GM19395 (cell line): ENCODE results near the gene F10.
"Not testable (repeated sequence)": the region's sequence is repeated elsewhere in the genome, so short reads cannot be mapped to it uniquely, and the experiment has no call there.

Source experiments
- ATAC-seq: cut with Tn5 transposase; IDR thresholded peaks from one replicate; pipeline ENCODE4 v1.9.1; 2021; ENCODE audit warnings: mild to moderate bottlenecking, moderate library complexity; ENCODE audit not compliant: unreplicated experiment

The F10 gene

GRCh38 chr13:113098162-113098732 lies 24.4 kb upstream of the F10 start:
- ATAC-seq, result no peak

- no peak for ATAC-seq
These were observed 23.5 kb upstream of the F10 start for GRCh38 chr13:113099142-113099541.

DNA sequence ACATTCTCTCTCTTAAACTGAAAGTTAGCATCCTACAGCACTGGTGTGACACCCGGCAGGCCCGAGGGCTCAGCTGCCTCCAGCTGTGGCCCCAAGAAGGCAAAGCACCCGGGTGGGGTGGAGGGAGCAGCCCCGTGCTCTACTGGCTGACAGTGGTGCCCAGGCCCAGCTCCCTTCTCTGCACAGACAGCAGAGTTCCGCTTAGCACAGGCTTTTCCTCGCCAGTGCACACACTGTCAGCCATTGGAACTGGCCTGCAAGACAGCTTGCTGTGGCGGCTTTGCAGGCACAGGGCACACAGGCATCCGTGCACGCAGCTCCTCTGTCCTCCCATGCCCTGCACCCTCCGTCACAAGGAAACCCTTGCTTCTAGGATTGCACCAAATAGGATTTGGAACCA lies 20.3 kb upstream of the F10 start:
- not testable (repeated sequence) for ATAC-seq

DNA sequence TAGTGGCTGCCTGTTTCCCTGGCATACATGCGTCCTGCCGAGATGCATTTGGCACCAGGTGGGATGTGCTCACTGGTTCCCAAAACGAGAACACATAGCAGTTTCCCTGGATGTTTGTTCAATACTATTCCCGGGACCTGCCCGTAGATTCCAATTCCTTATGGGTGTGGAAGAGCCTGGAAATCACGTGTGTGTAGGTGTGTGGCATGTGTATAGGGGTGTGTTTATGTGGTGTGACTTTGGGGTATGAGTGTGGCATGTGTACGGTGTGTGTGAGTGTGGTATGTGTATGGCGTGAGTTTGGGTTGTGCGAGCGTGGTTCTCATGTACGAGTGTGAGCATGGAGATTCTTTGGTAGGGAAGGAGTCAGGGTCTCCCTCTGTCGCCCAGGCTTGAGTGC lies 19.9 kb upstream of the F10 start:
- ATAC-seq, result no peak

- ATAC-seq, result no peak
These were observed 19.0 kb upstream of the F10 start for GRCh38 chr13:113103646-113104045.

DNA sequence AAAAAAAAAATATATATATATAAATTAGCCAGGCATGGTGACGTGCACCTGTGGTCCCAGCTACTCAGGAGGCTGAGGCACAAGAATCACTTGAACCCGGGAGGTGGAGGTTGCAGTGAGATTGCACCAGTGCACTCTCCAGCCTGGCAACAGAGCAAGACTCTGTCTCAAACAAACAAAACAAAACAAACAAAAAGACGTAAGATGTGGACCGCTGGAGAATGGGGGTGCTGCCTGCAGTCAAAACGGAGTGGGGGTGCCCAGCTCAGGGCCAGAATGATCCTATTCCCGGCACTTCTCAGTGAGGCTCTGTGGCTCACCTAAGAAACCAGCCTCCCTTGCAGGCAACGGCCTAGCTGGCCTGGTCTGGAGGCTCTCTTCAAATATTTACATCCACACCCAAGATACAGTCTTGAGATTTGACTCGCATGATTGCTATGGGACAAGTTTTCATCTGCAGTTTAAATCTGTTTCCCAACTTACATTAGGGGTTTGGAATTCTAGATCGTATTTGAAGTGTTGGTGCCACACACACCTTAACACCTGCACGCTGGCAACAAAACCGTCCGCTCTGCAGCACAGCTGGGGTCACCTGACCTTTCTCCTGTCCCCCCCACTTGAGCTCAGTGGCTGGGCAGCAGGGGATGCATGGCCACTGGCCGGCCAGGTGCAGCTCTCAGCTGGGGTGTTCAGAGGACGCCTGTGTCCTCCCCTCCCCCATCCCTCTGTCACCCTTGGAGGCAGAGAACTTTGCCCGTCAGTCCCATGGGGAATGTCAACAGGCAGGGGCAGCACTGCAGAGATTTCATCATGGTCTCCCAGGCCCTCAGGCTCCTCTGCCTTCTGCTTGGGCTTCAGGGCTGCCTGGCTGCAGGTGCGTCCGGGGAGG lies 17.3 kb upstream of the F10 start, which contains the start of gene F7:
TSS of gene F7 (plus strand) at position 760 of the 889 bp plus-strand sequence. CDS start at position 811, 51 bp downstream.
- no peak for ATAC-seq

GRCh38 chr13:113105921-113106452 lies 16.6 kb upstream of the F10 start:
- no peak for ATAC-seq

DNA sequence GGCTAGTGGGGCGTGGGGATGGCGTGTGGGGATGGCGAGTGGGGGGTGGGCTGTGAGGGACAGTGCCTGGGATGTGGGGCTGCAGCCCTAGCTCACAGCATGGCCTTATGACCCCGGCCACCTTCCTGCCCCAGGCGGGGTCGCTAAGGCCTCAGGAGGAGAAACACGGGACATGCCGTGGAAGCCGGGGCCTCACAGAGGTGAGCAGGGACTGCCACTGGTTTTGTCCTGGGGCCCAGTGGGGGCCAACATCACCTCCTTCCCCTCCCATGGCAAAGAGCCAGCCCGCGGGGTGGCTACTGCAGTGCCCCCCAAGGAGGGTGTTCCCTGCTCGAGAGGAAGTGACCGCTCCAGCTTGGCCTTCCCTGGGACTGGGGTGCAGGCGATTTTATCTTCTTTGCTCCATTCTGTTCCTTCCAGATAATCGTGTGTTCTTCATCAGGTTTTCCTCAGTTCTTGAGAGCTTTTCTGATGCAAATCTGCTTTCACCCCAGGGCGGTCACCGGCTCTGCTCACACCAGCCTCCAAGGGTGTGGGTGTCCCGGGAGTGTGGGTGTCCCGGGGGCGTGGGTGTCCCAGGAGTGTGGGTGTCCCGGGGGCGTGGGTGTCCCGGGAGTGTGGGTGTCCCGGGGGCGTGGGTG lies 15.8 kb upstream of the F10 start:
- ATAC-seq, result no peak

GRCh38 chr13:113108521-113108920 lies 14.1 kb upstream of the F10 start:
- not testable (repeated sequence) for ATAC-seq

- no peak for ATAC-seq
These were observed 13.2 kb upstream of the F10 start for GRCh38 chr13:113109151-113110047.

DNA sequence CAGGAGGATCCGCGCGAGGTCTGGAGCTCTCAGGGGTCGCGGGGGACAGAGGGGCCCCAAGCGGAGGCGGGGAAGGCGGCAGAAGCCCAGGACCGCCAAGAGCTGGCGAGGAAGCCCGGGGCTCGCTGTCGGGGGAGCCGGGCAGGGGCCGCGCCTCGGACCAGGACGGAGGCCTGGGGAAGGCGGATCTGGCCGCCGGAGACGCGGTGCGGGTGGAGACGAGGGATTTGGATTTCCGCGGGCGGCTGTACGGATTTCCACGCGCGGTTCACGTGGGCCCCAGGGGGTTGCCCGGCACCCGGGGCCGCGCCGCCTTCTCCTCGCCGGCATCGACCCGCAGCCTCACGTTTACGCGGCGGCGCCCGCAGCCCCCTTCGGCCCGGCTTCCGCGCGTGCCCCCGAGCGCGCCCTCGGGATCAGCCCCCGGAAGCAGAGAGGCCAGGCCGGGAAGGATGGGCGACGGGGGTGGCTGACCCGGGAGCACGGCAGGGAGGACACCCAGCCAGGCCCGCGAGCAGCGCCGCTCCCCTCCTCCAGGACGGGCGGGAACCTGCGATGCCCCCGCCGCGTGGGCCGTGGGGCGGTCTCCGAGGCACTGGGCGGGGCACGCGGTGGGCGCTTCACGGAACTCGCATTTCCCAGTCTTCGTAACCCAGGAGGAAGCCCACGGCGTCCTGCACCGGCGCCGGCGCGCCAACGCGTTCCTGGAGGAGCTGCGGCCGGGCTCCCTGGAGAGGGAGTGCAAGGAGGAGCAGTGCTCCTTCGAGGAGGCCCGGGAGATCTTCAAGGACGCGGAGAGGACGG lies 12.3 kb upstream of the F10 start:
- no peak for ATAC-seq

DNA sequence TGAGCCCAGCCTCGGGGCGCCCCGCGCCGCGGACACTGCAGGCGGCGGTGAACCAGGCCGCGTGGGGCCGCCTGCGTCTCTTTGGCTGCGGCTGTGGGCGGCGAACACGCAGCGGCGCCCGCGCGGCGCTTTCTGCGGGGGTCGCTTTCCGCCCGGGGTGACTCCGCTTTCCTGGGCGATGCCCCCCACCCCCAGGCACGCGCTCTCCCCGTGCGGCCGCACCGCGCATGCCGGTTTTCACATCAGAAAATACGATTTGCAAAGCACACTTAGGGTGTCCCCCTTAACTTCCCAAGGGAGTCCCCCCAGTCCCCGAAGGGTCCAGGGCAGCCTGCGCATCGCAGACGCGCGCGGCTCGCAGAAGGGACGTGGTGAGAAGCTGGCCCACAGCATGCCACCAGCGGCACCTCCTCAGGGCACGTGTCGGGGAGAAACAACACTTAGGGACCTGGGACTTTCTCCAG lies 11.7 kb upstream of the F10 start:
- no peak for ATAC-seq

DNA sequence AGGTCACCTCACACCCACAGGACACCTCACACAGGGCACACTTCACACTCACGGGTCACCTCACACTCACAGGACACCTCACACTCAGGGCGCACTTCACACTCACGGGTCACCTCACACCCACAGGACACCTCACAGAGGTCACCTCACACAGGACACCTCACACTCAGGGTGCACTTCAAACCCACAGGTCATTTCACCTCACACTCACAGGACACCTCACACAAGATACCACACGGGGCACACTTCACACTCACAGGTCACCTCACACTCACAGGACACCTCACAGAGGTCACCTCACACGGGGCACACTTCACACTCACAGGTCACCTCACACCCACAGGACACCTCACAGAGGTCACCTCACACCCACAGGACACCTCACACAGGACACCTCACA lies 10.8 kb upstream of the F10 start:
- ATAC-seq, result not testable (repeated sequence)

DNA sequence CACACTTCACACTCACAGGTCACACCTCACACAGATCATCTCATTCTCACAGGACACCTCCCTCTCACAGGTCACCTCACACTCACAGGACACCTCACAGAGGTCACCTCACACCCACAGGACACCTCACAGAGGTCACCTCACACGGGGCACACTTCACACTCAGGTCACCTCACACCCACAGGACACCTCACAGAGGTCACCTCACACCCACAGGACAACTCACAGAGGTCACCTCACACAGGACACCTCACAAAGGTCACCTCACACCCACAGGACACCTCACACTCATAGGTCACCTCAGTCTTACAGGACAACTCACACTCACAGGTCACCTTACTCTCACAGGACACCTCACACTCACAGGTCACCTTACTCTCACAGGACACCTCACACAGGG lies 10.1 kb upstream of the F10 start:
- ATAC-seq, result not testable (repeated sequence)

DNA sequence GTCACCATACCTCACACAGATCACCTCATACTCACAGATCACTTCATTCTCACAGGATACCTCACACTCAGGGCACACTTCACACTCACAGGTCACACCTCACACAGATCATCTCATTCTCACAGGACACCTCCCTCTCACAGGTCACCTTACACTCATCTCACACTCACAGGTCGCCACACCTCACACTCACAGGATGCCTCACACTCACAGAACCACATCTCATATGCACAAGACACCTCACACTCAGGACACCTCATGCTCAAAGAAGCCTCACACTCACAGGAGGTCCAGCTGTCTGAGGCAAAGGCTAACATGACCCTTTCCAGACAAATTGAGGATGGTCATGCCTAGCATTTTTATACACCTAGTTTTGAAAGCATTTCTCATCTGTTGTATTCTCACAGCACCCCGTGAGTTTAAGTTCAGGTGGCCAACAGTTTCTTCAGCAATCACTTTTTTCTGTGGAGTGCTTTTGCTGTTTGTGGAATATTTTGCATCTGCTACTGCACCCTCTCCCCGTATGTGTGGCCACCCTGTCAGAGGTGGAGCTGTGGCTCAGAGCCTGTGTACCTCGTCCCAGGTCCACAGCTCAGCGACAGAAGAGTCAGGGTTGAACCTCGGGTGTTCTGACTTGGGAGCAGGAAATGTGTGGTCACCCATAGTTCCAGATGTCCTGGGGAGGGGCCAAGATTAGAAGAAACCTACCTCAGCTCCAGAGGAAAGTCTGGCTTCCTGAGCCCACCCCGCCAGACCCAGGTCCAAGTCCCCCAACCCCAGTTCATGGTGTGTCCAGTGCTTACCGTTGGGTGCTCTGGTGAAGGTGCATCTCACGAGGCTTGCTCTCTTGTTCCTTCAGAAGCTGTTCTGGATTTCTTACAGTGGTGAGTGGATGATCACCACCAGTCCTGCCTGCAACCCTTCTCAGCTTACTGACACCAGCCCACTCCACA lies 9.4 kb upstream of the F10 start:
- ATAC-seq, result no peak

DNA sequence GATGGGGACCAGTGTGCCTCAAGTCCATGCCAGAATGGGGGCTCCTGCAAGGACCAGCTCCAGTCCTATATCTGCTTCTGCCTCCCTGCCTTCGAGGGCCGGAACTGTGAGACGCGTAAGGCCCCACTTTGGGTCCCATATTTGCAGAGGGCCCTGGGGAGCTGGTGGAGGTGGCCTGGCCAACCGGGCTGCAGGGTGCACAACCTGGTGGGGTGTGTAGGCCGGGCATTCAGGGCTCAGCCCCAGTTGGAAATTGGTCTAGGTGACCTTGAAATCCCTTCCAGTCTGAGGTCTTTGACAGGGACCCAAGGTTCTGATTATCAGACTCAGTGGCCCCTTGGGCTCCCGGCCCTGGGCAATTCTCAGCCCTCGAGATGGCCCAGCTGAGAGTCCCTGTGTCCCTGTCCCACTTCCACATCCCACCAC lies 8.7 kb upstream of the F10 start:
- no peak for ATAC-seq

DNA sequence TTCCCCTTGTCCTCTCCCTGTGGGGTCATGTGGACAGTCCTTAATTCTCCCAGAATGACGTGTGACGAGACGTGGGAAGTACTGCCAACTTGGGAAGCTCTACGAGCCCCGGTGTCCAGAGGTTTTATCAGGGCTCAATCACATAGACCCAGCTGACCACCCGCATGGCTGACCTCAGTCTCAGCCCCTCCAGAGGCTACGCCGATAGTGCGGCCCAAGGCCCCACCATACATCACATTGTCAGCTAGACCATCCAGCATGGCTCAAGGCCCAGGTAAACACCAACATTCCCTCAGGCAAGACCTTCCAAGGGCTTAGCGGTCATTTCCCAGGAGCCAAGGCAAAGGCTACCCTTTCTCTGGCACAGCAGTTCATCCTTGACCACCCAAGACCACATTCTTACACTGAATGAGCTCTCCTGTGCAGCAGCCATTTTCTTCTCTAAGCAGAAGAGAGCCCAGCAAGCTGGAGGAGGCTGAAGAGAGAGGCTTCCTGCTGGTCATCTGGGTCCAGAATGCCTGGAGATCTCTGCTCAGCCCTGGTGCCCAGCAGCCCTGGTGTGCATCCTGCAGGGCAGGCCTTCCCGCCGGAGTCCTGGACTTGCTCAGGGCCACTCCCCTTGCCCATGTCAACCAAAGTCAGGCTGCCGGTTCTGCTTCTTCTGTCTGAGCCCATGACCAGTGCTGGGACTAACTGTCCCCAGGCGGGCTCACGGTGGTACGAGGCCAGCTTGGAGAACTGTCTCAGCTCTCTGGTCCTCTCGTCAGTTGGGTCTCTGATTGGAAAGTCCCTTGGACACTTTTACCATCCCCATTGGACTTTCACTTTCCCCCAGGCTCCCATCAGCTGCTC lies 7.9 kb upstream of the F10 start:
- ATAC-seq, result no peak
